ENCODE data around the gene PHETA2.

GRCh38 chr22:42026705-42027104 lies 47.3 kb upstream of the PHETA2 start:
- TF ChIP-seq CTCF (IDR thresholded peaks at IDR 0.05) (no peak), POLR2A (IDR thresholded peaks at IDR 0.05) (no peak)

All from testis (tissue), 2 donors.